Amniotic epithelial cell (primary cell): Measurements from ENCODE around the gene FNDC3B.

Source experiments
- DNase-seq: peaks from one replicate; pipeline ENCODE4 v3.0.0-alpha.2; 2010; ENCODE audit warnings: low read depth

The FNDC3B gene

GRCh38 chr3:172135185-172135584 lies 95.8 kb downstream of the FNDC3B start:
- no peak for DNase-seq

GRCh38 chr3:172135820-172136219 lies 96.4 kb downstream of the FNDC3B start:
- DNase-seq = peak; percentile 94

GRCh38 chr3:172136330-172136729 lies 97.0 kb downstream of the FNDC3B start:
- no peak for DNase-seq

GRCh38 chr3:172137287-172138192 lies 98.2 kb downstream of the FNDC3B start:
- peak; percentile 80 for DNase-seq

GRCh38 chr3:172138193-172138537 lies 98.8 kb downstream of the FNDC3B start:
- no peak for DNase-seq

GRCh38 chr3:172138792-172139507 lies 99.6 kb downstream of the FNDC3B start:
- peak; percentile 48 for DNase-seq

- DNase-seq = no peak
These were observed 100.3 kb downstream of the FNDC3B start for GRCh38 chr3:172139528-172140276.

GRCh38 chr3:172140499-172141391 lies 101.4 kb downstream of the FNDC3B start:
- DNase-seq = peak; percentile 100

GRCh38 chr3:172142051-172142863 lies 102.9 kb downstream of the FNDC3B start:
- peak; percentile 88 for DNase-seq

GRCh38 chr3:172142864-172143451 lies 103.6 kb downstream of the FNDC3B start:
- no peak for DNase-seq

- no peak for DNase-seq
These were observed 104.5 kb downstream of the FNDC3B start for GRCh38 chr3:172143739-172144497.

GRCh38 chr3:172144601-172145000 lies 105.2 kb downstream of the FNDC3B start:
- DNase-seq = no peak

- no peak for DNase-seq
These were observed 105.8 kb downstream of the FNDC3B start for GRCh38 chr3:172145031-172145686.

- DNase-seq = no peak
These were observed 107.0 kb downstream of the FNDC3B start for GRCh38 chr3:172146349-172146748.

GRCh38 chr3:172147113-172147818 lies 107.9 kb downstream of the FNDC3B start:
- no peak for DNase-seq

- DNase-seq = no peak
These were observed 108.9 kb downstream of the FNDC3B start for GRCh38 chr3:172148241-172148640.

- DNase-seq = no peak
These were observed 109.6 kb downstream of the FNDC3B start for GRCh38 chr3:172148702-172149565.
